Stimulated activated CD8-positive, alpha-beta memory T cell treated with anti-CD3 and anti-CD28 coated beads, Interleukin-2, amount 100 ng/mL, for 1 hour (primary cell): ENCODE measurements around the gene TFF3.
A peak's percentile ranks its signal among the peaks of the same experiment; 100 is the strongest.

ENCODE experiments used
- DNase-seq, 2 donors: peaks; one replicate each; pipeline ENCODE4 v3.0.0-alpha.2; 2020; ENCODE audit warnings: low read depth in 2 of 2

TFF3 gene

GRCh38 chr21:42346866-42347600 is 31.8 kb upstream of the TFF3 start:
- DNase-seq, result no peak

- no peak for DNase-seq
Observed at GRCh38 chr21:42346441-42346840, 31.2 kb upstream of the TFF3 start.

- DNase-seq, result no peak
Observed at GRCh38 chr21:42344631-42345030, 29.4 kb upstream of the TFF3 start.

GRCh38 chr21:42343963-42344510 is 28.8 kb upstream of the TFF3 start:
- no peak for DNase-seq

- no peak for DNase-seq
Observed at GRCh38 chr21:42343556-42343955, 28.3 kb upstream of the TFF3 start.

GRCh38 chr21:42343101-42343500 is 27.9 kb upstream of the TFF3 start:
- DNase-seq, result no peak

- no peak for DNase-seq
Observed at GRCh38 chr21:42341776-42342542, 26.8 kb upstream of the TFF3 start.

- DNase-seq, result no peak
Observed at GRCh38 chr21:42340187-42341050, 25.2 kb upstream of the TFF3 start.

GRCh38 chr21:42338729-42339715 is 23.8 kb upstream of the TFF3 start:
- no peak for DNase-seq

- DNase-seq, result peak; percentile 42 to 74
Observed at GRCh38 chr21:42337830-42338728, 22.9 kb upstream of the TFF3 start.

- DNase-seq, result no peak
Observed at GRCh38 chr21:42337276-42337675, 22.1 kb upstream of the TFF3 start.

- no peak for DNase-seq
Observed at GRCh38 chr21:42336054-42336453, 20.8 kb upstream of the TFF3 start.

- DNase-seq, result no peak
Observed at GRCh38 chr21:42332557-42333317, 17.5 kb upstream of the TFF3 start.

GRCh38 chr21:42331660-42332059 is 16.5 kb upstream of the TFF3 start:
- DNase-seq, result no peak

- DNase-seq, result no peak
Observed at GRCh38 chr21:42330380-42331371, 15.5 kb upstream of the TFF3 start.

- no peak for DNase-seq
Observed at GRCh38 chr21:42324896-42325295, 9.7 kb upstream of the TFF3 start.

GRCh38 chr21:42321845-42322244 is 6.6 kb upstream of the TFF3 start:
- no peak for DNase-seq

GRCh38 chr21:42321231-42321630 is 6.0 kb upstream of the TFF3 start:
- no peak for DNase-seq
